Peyer's patch (tissue), 4 donors: Measurements from ENCODE around the gene MARCHF10.

ENCODE experiments used
- CTCF ChIP-seq, 6 experiments: fragments of 450-650 bp in 4 of 6; fragments of 200-600 bp in 2 of 6; sonication (generic) in 1 of 6; IDR thresholded peaks; one replicate each; pipeline ENCODE4 v1.5.1; 2017 to 2019; ENCODE audit warnings: antibody characterized with exemption in 6 of 6, mild to moderate bottlenecking in 3 of 6, moderate library complexity in 1 of 6
- POLR2A ChIP-seq, 2 donors: fragments of 450-650 bp; IDR thresholded peaks; one replicate each; pipeline ENCODE4 v1.5.1; 2017; ENCODE audit warnings: antibody characterized with exemption in 2 of 2, mild to moderate bottlenecking in 2 of 2, moderate library complexity in 2 of 2

GRCh38 chr17:62819511-62820221 lies 11.6 kb upstream of the MARCHF10 start:
- TF ChIP-seq POLR2A (IDR thresholded peaks at IDR 0.05) (no peak), CTCF (IDR thresholded peaks at IDR 0.05) (no peak)
